T-cell (primary cell): Measurements from ENCODE around the gene PRSS56. TPM values are rescaled to one million over a fixed set of nuclear protein-coding genes. Genes with fewer than 3 reads are reported as not detected.

Experiments
- ATAC-seq, 4 experiments: fragments of 200-7000 bp in 3 of 4; fragments of 150-1000 bp in 1 of 4; cut with Tn5 transposase; replicated peaks in 1 of 4; 1 replicate in 3 of 4; 2 replicates in 1 of 4; pipeline ENCODE4 v1.10.0; 2021; ENCODE audit warnings: moderate library complexity in 3 of 4, mild to moderate bottlenecking in 2 of 4, moderate number of reproducible peaks in 1 of 4
- CTCF ChIA-PET, 2 donors: fragments of 300-600 bp; sonication (Branson Sonifier 250); formaldehyde crosslinking; loops; one replicate each; lab custom pipeline; 2022; ENCODE audit warnings: antibody characterized with exemption in 2 of 2; lab: Charles Lee
- POLR2A ChIA-PET, 2 donors: fragments of 300-600 bp; sonication (Branson Sonifier 250); formaldehyde crosslinking; loops; one replicate each; lab custom pipeline; 2022; ENCODE audit warnings: antibody characterized with exemption in 2 of 2; lab: Charles Lee
- DNase-seq, 35 experiments: peaks; one replicate each; pipeline versions ENCODE4 v3.0.0 to v3.0.0-alpha.2; 2013 to 2023
- H3K27ac ChIP-seq: one replicate; pipeline ENCODE4 v1.5.1; 2013; ENCODE audit warnings: low read length
- H3K27me3 ChIP-seq, 2 experiments: replicated peaks in 1 of 2; 1 replicate in 1 of 2; 2 replicates in 1 of 2; pipeline versions ENCODE4 v1.6.1 to v1.7.0; 2013; ENCODE audit warnings: low read length in 1 of 2, mixed read lengths in 1 of 2; ENCODE audit not compliant: control insufficient read depth in 2 of 2, insufficient read depth in 2 of 2; ENCODE audit errors: extremely low read depth in 1 of 2
- H3K36me3 ChIP-seq, 2 donors: 1 replicate in 1 of 2; 2 replicates in 1 of 2; pipeline versions ENCODE4 v1.6.1 to v1.7.0; 2013; ENCODE audit warnings: low read length in 1 of 2; ENCODE audit not compliant: control insufficient read depth in 2 of 2, insufficient read depth in 1 of 2; ENCODE audit errors: extremely low read depth in 1 of 2
- H3K4me1 ChIP-seq, 2 experiments: 1 replicate in 1 of 2; 2 replicates in 1 of 2; pipeline versions ENCODE4 v1.6.1 to v1.7.0; 2013; ENCODE audit warnings: low read length in 2 of 2, mixed read lengths in 1 of 2; ENCODE audit not compliant: insufficient read depth in 2 of 2, control insufficient read depth in 1 of 2; ENCODE audit errors: extremely low read depth in 1 of 2
- H3K4me3 ChIP-seq, 2 donors: 1 replicate in 1 of 2; 2 replicates in 1 of 2; pipeline versions ENCODE4 v1.5.1 to v1.7.0; 2013; ENCODE audit warnings: mild to moderate bottlenecking in 2 of 2, low read length in 1 of 2, moderate library complexity in 1 of 2; ENCODE audit not compliant: control insufficient read depth in 1 of 2; ENCODE audit errors: extremely low read depth in 1 of 2
- H3K9me3 ChIP-seq: 2 replicates; pipeline ENCODE4 v1.7.0; 2013
- H3K27ac Mint-ChIP-seq, 2 donors: one replicate each; pipeline ENCODE4 v1.8.0; 2020 to 2021; ENCODE audit warnings: mild to moderate bottlenecking in 2 of 2, mixed read lengths in 2 of 2
- H3K27me3 Mint-ChIP-seq, 2 donors: one replicate each; pipeline ENCODE4 v1.8.0; 2021 to 2022; ENCODE audit warnings: mixed read lengths in 2 of 2
- H3K36me3 Mint-ChIP-seq: one replicate; pipeline ENCODE4 v1.8.0; 2021; ENCODE audit warnings: mixed read lengths
- H3K4me1 Mint-ChIP-seq, 3 donors: one replicate each; pipeline ENCODE4 v1.8.0; 2020 to 2022; ENCODE audit warnings: mixed read lengths in 3 of 3, mild to moderate bottlenecking in 1 of 3
- H3K4me3 Mint-ChIP-seq, 3 donors: one replicate each; pipeline ENCODE4 v1.8.0; 2020 to 2022; ENCODE audit warnings: mild to moderate bottlenecking in 3 of 3, mixed read lengths in 3 of 3, moderate library complexity in 3 of 3
- H3K9me3 Mint-ChIP-seq, 3 donors: one replicate each; pipeline ENCODE4 v1.8.0; 2020 to 2022; ENCODE audit warnings: mixed read lengths in 3 of 3
- WGBS: methylation state at CpG from one replicate; pipeline ENCODE4 v1.1.5; 2013; ENCODE audit warnings: missing lambda C conversion rate; ENCODE audit not compliant: insufficient coverage; 5-methylcytosine and 5-hydroxymethylcytosine counted together
- total RNA-seq, 35 experiments: library from RNA in 6 of 35; stranded (reverse) in 6 of 35; fragments of 120-200 nt in 1 of 35; gene quantifications; one replicate each; pipeline versions ENCODE4 v1.2.1 to v1.2.4 and lab custom pipeline; 2013 to 2026

PRSS56 gene
- total RNA-seq, 5 donors from 2014 or later (not counting 1 experiment from before 2014, with no cell fraction given) = not detected

DNA sequence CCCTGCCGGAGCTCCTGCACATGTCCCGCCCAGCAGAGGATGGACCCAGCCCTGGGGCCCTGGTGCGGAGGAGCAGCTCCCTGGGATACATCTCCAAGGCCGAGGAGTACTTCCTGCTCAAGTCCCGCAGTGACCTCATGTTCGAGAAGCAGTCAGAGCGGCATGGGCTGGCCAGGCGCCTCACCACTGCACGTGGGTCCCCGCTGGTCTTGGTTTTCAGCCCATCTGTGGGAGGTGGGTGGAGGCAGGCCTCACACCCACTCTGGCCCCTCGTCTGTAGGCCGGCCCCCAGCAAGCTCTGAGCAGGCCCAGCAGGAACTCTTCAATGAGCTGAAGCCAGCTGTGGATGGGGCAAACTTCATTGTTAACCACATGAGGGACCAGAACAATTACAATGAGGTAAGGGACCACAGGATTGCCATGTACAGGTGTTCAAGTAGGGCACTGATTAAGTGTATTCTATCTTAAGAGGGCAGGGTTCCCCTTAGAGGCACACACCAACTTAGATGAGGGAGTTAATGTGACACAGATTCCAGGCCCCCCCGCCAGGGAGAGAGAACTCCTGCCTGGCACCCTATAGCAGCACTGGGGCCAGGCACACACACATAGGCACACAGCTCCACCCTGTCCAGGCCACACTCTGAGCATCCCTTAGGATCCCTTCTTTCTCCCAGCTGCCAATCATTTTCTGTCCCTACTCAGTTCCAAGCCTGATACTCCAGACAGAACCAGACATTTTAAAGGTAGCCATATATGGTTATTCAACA, 13.9 kb downstream of the PRSS56 start:
- Histone ChIP-seq H3K9me3 (no peaks in the 10 kb centered on the region), H3K27me3 (peaks cover 0 to 67% of the 10 kb centered on the region in 2 experiments), H3K4me1 (peaks cover 0 to 6% of the 10 kb centered on the region in 2 experiments), H3K36me3 (no peaks in the 10 kb centered on the region), H3K4me3 (no peak overlapping the region), H3K27ac (no peak overlapping the region)
- Mint-ChIP-seq H3K4me3 (no peak overlapping the region), H3K9me3 (no peaks in the 10 kb centered on the region), H3K4me1 (peaks cover 6 to 9% (median 7%) of the 10 kb centered on the region in 3 donors), H3K27me3 (peaks cover 19 to 30% of the 10 kb centered on the region in 2 donors), H3K27ac (no peak overlapping the region), H3K36me3 (no peaks in the 10 kb centered on the region)
- 81% methylated on average over 11 of the region's 13 CpGs for WGBS
- CTCF ChIA-PET = no interaction called here
- POLR2A ChIA-PET = no interaction called here
- no peak for DNase-seq
- no peak for ATAC-seq

- H3K27me3 ChIP-seq = peaks cover 0 to 60% of the 10 kb centered on the region in 2 experiments
- H3K27me3 Mint-ChIP-seq = peaks cover 19 to 30% of the 10 kb centered on the region in 2 donors
- ChIA-PET CTCF (no interaction called here), POLR2A (no interaction called here)
- no peaks in the 10 kb centered on the region for H3K9me3 Mint-ChIP-seq
- no peak overlapping the region for H3K27ac Mint-ChIP-seq
- no peak overlapping the region for H3K4me3 Mint-ChIP-seq
- no peaks in the 10 kb centered on the region for H3K9me3 ChIP-seq
- ATAC-seq (no peak), DNase-seq (no peak)
- H3K36me3 ChIP-seq = no peaks in the 10 kb centered on the region
- peaks cover 0 to 9% of the 10 kb centered on the region in 2 experiments for H3K4me1 ChIP-seq
- peaks cover 4 to 7% (median 4%) of the 10 kb centered on the region in 3 donors for H3K4me1 Mint-ChIP-seq
- no peak overlapping the region for H3K27ac ChIP-seq
- H3K4me3 ChIP-seq = no peak overlapping the region
- no peaks in the 10 kb centered on the region for H3K36me3 Mint-ChIP-seq
- 83% methylated on average over 6 of the region's 14 CpGs for WGBS
These were observed 14.9 kb downstream of the PRSS56 start for GRCh38 chr2:232534940-232535651.

GRCh38 chr2:232535761-232536530, 15.8 kb downstream of the PRSS56 start:
- Histone ChIP-seq H3K9me3 (no peaks in the 10 kb centered on the region), H3K27me3 (peaks cover 0 to 52% of the 10 kb centered on the region in 2 experiments), H3K4me3 (no peak overlapping the region), H3K36me3 (no peaks in the 10 kb centered on the region), H3K27ac (no peak overlapping the region), H3K4me1 (peaks cover 0 to 11% of the 10 kb centered on the region in 2 experiments)
- WGBS = 70% methylated on average over 2 of the region's 5 CpGs
- Mint-ChIP-seq H3K9me3 (no peaks in the 10 kb centered on the region), H3K36me3 (no peaks in the 10 kb centered on the region), H3K4me3 (no peak overlapping the region), H3K4me1 (peaks cover 4 to 7% (median 6%) of the 10 kb centered on the region in 3 donors), H3K27ac (no peak overlapping the region), H3K27me3 (peaks cover 19 to 23% of the 10 kb centered on the region in 2 donors)
- ChIA-PET POLR2A (no interaction called here), CTCF (no interaction called here)
- no peak for DNase-seq
- no peak for ATAC-seq

- H3K4me1 Mint-ChIP-seq = peaks cover 4 to 12% (median 6%) of the 10 kb centered on the region in 3 donors
These were observed 16.9 kb downstream of the PRSS56 start for GRCh38 chr2:232537079-232537478.

DNA sequence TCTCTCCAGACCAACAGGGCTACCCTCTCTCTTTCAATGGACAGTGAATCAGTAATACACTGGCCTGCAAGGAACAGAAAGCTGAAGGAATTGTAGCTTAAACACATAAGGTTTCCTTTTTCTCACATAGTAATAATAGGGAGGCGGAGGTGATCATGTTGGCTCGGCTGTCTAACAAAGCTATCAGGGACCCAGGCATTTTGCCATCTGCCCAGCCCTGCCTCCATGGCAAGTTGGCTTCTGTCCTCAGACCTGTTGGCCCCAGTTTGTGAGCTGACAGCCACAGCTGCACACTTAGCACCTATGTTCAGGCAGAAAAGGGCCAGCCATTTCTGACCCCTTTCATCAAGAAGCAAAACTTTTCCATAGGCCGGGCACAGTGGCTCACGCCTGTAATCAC, 17.3 kb downstream of the PRSS56 start:
- Histone ChIP-seq H3K4me1 (peaks cover 0 to 11% of the 10 kb centered on the region in 2 experiments), H3K9me3 (no peaks in the 10 kb centered on the region), H3K4me3 (no peak overlapping the region), H3K27me3 (peaks cover 0 to 45% of the 10 kb centered on the region in 2 experiments), H3K36me3 (no peaks in the 10 kb centered on the region), H3K27ac (no peak overlapping the region)
- ATAC-seq (no peak), DNase-seq (no peak)
- Mint-ChIP-seq H3K9me3 (no peaks in the 10 kb centered on the region), H3K27ac (no peak overlapping the region), H3K4me3 (no peak overlapping the region), H3K4me1 (peaks cover 4 to 16% (median 8%) of the 10 kb centered on the region in 3 donors), H3K27me3 (peaks cover 18 to 19% of the 10 kb centered on the region in 2 donors), H3K36me3 (no peaks in the 10 kb centered on the region)
- ChIA-PET CTCF (no interaction called here), POLR2A (no interaction called here)
- 83% methylated on average over 3 of the region's 4 CpGs for WGBS

More at GRCh38 chr2:232537079-232537478, 16.9 kb downstream of the PRSS56 start:
- ATAC-seq (no peak), DNase-seq (no peak)
- Histone ChIP-seq H3K27ac (no peak overlapping the region), H3K36me3 (no peaks in the 10 kb centered on the region), H3K9me3 (no peaks in the 10 kb centered on the region), H3K4me3 (no peak overlapping the region), H3K4me1 (peaks cover 0 to 11% of the 10 kb centered on the region in 2 experiments), H3K27me3 (peaks cover 0 to 46% of the 10 kb centered on the region in 2 experiments)
- Mint-ChIP-seq H3K36me3 (no peaks in the 10 kb centered on the region), H3K27me3 (peaks cover 19% of the 10 kb centered on the region in 2 donors), H3K27ac (no peak overlapping the region), H3K9me3 (no peaks in the 10 kb centered on the region), H3K4me3 (no peak overlapping the region)
- whole genome bisulfite sequencing = 65% methylated on average over 4 of the region's 5 CpGs
- CTCF ChIA-PET = no interaction called here
- POLR2A ChIA-PET = no interaction called here

DNA sequence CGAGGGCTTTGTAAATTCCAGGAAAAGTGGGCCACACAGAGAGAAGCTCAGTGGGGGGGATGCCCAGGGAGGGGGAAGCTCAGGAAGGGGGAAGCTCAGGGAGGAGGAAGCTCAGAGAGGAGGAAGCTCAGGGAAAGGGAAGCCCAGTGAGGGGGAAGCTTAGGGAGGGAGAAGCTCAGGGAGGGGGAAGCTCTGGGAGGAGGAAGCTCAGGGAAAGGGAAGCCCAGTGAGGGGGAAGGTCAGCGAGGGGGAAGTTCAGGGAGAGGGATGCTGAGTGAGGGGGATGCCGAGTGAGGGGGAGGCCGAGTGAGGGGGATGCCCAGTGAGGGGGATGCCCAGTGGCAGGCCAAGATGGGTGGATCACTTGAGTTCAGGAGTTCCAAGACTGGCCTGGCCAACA, 18.5 kb downstream of the PRSS56 start:
- Mint-ChIP-seq H3K9me3 (no peaks in the 10 kb centered on the region), H3K36me3 (peaks cover 3% of the 10 kb centered on the region), H3K4me3 (no peak overlapping the region), H3K4me1 (peaks cover 9 to 25% (median 10%) of the 10 kb centered on the region in 3 donors), H3K27ac (no peak overlapping the region), H3K27me3 (peaks cover 12 to 16% of the 10 kb centered on the region in 2 donors)
- Histone ChIP-seq H3K9me3 (no peaks in the 10 kb centered on the region), H3K27ac (no peak overlapping the region), H3K36me3 (no peaks in the 10 kb centered on the region), H3K27me3 (peaks cover 0 to 42% of the 10 kb centered on the region in 2 experiments), H3K4me1 (peaks cover 0 to 11% of the 10 kb centered on the region in 2 experiments), H3K4me3 (no peak overlapping the region)
- DNase-seq (no peak), ATAC-seq (no peak)
- 0% methylated on average over 1 of the region's 4 CpGs for WGBS
- CTCF ChIA-PET = interaction anchor here (0.6 kb wide), 2 partner anchors 13 to 271 kb away, joined by 3 to 4 read pairs; partner anchors contain the start of gene CHRND (in 1 of the 2)
- POLR2A ChIA-PET = no interaction called here
